Osteoblast (primary cell): ENCODE data around the gene ZNF496. TPM values are rescaled to one million over a fixed set of nuclear protein-coding genes. Genes with fewer than 3 reads are reported as not detected.

Experiments
- DNase-seq: peaks from one replicate; pipeline ENCODE4 v3.0.0; 2011; ENCODE audit warnings: low spot score, mixed read lengths; ENCODE audit not compliant: insufficient read length; ENCODE audit errors: missing footprints
- H2AFZ ChIP-seq: 2 replicates; pipeline ENCODE4 v1.6.0; 2011; ENCODE audit warnings: mild to moderate bottlenecking, low read length
- H3K27ac ChIP-seq: 2 replicates; pipeline ENCODE4 v1.5.1; 2011; ENCODE audit warnings: mild to moderate bottlenecking, low read depth, low read length, moderate library complexity
- H3K27me3 ChIP-seq: 2 replicates; pipeline ENCODE4 v1.6.0; 2012; ENCODE audit warnings: mild to moderate bottlenecking, control low read depth, inconsistent platforms, low read length, moderate library complexity; ENCODE audit not compliant: insufficient read depth
- H3K36me3 ChIP-seq: 2 replicates; pipeline ENCODE4 v1.5.1; 2011; ENCODE audit warnings: mild to moderate bottlenecking, low read length, control low read depth, moderate library complexity; ENCODE audit not compliant: insufficient read depth
- H3K4me1 ChIP-seq: 2 replicates; pipeline ENCODE4 v1.5.1; 2011; ENCODE audit warnings: mild to moderate bottlenecking, low read length, control low read depth, moderate library complexity; ENCODE audit not compliant: insufficient read depth
- H3K4me2 ChIP-seq: 2 replicates; pipeline ENCODE4 v1.6.0; 2011; ENCODE audit warnings: mild to moderate bottlenecking, low read length; ENCODE audit not compliant: insufficient read depth
- H3K4me3 ChIP-seq: fragments of 200-600 bp; sonication (generic); 3 replicates; pipeline ENCODE4 v1.5.1; 2012; ENCODE audit warnings: mild to moderate bottlenecking, low read length, inconsistent platforms; ENCODE audit not compliant: insufficient read depth
- H3K79me2 ChIP-seq: 2 replicates; pipeline ENCODE4 v1.6.0; 2012; ENCODE audit warnings: mild to moderate bottlenecking, low read length, control low read depth, inconsistent platforms; ENCODE audit not compliant: insufficient read depth
- H3K9me3 ChIP-seq: 2 replicates; pipeline ENCODE4 v1.5.1; 2011; ENCODE audit warnings: low read depth, low read length, control low read depth
- H4K20me1 ChIP-seq: 2 replicates; pipeline ENCODE4 v1.6.0; 2012; ENCODE audit warnings: mild to moderate bottlenecking, low read length, control low read depth; ENCODE audit not compliant: insufficient read depth
- total RNA-seq: library from RNA; depleted of rRNA; stranded (reverse); fragments of >200 nt; gene quantifications from 2 replicates; pipeline ENCODE4 v1.2.3, GENCODE V29; 2012
- TF ChIP-seq, protein P1 (sequence below): IDR thresholded peaks from 2 replicates; pipeline ENCODE4 v1.5.1; 2011; ENCODE audit warnings: mild to moderate bottlenecking, low read depth, low read length, moderate library complexity; ENCODE audit errors: extremely low read depth

The ZNF496 gene
- total RNA-seq, 1 donor, result 29.3 TPM

DNA sequence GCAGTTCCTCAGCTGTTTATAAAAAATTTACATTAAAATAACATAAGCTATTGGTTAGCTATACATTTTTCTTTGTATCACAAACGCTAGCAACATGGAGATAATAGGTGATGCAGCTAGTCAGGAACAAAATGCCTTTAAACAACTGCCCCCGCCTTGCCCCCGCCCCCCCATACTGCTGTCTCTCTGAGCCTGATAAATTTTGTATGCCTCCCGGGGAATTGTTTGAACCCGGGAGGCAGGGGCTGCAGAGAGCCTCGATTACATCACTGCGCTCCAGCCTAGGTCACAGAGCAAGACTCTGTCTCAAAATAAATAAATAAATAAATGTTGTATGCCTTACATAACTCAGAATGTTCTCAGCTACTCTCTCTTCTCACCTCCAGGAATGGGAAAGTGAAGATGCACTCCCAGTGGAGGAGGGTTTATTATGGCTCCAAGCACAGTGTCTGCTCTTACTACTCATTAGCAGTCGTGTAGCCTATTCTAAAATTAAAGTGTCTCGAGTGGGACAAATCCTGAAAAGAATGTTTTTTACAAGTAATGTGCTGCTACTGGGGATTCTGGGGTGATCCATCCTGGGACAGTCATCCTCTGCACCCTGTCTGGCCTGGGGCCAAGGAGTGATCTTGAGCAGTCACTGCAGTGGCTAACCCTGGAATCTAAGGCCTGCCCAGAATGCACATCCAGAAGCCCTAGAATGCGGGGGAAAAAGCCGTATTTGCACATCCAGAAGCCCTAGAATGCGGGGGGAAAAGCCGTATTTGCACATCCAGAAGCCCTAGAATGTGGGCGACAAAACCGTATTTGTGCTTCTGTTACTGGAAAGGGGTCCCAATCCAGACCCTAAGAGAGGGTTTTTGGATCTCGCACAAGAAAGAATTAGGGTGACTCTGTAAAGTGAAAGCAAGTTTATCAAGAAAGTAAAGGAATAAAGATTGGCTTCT, 39.4 kb upstream of the ZNF496 start:
- Histone ChIP-seq H2AFZ (no peak overlapping the region), H3K4me1 (peaks cover 11% of the 10 kb centered on the region)
- DNase-seq, result peak; percentile 75

DNA sequence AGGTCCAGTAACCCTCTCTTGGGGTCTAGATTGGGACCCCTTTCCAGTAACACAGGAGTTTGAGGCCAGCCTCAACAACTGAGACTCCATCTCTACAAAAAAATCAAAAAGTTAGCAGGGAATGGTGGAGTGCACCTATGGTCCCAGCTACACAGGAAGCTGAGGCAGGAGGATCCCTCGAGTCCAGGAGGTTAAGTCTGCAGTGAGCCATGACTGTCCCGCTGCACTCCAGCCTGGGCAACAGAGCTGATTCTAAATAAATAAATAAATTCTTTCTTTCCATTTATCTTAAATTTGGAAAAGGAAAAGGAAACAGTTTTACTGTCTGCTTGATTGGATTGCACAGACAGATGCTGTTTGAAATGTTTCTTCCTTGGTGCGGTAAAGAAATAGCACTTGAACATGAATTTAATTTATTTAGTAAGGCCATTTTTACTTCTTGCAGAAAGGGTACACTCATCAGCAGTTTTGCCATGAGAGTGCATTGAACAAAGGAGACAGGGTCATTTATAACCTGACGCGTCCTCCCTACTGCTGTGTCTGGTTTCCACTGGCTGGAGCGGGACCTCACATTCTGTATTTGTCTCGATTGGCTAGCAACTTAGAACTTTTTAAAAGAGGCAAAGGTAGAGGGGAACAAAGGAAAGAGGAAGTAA, 37.0 kb upstream of the ZNF496 start:
- Histone ChIP-seq H3K36me3 (no peaks in the 10 kb centered on the region), H3K4me3 (no peak overlapping the region), H3K79me2 (no peaks in the 10 kb centered on the region), H3K4me1 (peaks cover 11% of the 10 kb centered on the region), H2AFZ (no peak overlapping the region), H3K4me2 (no peak overlapping the region), H3K9me3 (no peaks in the 10 kb centered on the region), H3K27me3 (no peaks in the 10 kb centered on the region), H4K20me1 (no peaks in the 10 kb centered on the region), H3K27ac (no peak overlapping the region)
- DNase-seq, result no peak
- TF ChIP-seq, protein P1, sequence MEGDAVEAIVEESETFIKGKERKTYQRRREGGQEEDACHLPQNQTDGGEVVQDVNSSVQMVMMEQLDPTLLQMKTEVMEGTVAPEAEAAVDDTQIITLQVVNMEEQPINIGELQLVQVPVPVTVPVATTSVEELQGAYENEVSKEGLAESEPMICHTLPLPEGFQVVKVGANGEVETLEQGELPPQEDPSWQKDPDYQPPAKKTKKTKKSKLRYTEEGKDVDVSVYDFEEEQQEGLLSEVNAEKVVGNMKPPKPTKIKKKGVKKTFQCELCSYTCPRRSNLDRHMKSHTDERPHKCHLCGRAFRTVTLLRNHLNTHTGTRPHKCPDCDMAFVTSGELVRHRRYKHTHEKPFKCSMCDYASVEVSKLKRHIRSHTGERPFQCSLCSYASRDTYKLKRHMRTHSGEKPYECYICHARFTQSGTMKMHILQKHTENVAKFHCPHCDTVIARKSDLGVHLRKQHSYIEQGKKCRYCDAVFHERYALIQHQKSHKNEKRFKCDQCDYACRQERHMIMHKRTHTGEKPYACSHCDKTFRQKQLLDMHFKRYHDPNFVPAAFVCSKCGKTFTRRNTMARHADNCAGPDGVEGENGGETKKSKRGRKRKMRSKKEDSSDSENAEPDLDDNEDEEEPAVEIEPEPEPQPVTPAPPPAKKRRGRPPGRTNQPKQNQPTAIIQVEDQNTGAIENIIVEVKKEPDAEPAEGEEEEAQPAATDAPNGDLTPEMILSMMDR, result no peak

More for the DNA sequence above, 39.4 kb upstream of the ZNF496 start:
- Histone ChIP-seq H4K20me1 (no peaks in the 10 kb centered on the region), H3K27ac (no peak overlapping the region), H3K27me3 (no peaks in the 10 kb centered on the region), H3K79me2 (no peaks in the 10 kb centered on the region), H3K36me3 (no peaks in the 10 kb centered on the region), H3K4me3 (no peak overlapping the region), H3K4me2 (no peak overlapping the region), H3K9me3 (no peaks in the 10 kb centered on the region)
- TF ChIP-seq, protein P1, result no peak

DNA sequence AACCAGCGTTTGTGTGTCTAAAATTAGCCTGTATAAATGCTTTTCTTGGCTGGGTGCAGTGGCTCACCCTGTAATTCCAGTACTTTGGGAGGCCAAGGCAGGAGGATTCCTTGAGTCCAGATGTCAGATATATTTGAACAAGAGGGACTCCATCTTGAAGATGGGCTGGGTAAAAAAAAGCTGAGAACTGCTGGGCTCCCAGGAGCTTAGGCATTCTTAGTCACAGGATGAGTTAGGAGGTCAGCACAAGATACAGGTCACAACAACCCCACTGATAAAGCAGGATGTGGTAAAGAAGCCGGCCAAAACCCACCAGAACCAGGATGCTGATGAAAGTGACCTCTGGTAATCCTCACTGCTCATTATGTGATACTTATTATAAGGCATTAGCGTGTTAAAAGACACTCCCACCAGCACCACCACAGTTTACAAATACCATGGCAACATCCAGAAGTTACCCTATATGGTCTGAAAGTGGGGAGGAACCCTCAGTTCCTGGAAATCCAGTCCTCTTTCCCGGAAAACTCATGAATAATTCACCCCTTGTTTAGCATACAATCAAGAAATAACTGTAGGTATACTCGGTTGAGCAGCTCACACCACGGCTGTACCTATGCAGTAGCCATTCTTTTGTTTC, 36.2 kb upstream of the ZNF496 start:
- Histone ChIP-seq H3K27me3 (no peaks in the 10 kb centered on the region), H3K27ac (peak overlapping the region; percentile 33), H2AFZ (peak overlapping the region; percentile 15), H3K36me3 (no peaks in the 10 kb centered on the region), H3K4me3 (no peak overlapping the region), H3K9me3 (no peaks in the 10 kb centered on the region), H3K79me2 (no peaks in the 10 kb centered on the region), H4K20me1 (no peaks in the 10 kb centered on the region), H3K4me2 (peak overlapping the region; percentile 29), H3K4me1 (peaks cover 11% of the 10 kb centered on the region)
- DNase-seq, result peak; percentile 32
- TF ChIP-seq, protein P1, result no peak
